HG02588 (cell line): ENCODE data around the gene ABCA5.

Experiments
- ATAC-seq: cut with Tn5 transposase; IDR thresholded peaks from one replicate; pipeline ENCODE4 v1.9.1; 2021; ENCODE audit warnings: mild to moderate bottlenecking, moderate library complexity; ENCODE audit not compliant: unreplicated experiment

Gene ABCA5

DNA sequence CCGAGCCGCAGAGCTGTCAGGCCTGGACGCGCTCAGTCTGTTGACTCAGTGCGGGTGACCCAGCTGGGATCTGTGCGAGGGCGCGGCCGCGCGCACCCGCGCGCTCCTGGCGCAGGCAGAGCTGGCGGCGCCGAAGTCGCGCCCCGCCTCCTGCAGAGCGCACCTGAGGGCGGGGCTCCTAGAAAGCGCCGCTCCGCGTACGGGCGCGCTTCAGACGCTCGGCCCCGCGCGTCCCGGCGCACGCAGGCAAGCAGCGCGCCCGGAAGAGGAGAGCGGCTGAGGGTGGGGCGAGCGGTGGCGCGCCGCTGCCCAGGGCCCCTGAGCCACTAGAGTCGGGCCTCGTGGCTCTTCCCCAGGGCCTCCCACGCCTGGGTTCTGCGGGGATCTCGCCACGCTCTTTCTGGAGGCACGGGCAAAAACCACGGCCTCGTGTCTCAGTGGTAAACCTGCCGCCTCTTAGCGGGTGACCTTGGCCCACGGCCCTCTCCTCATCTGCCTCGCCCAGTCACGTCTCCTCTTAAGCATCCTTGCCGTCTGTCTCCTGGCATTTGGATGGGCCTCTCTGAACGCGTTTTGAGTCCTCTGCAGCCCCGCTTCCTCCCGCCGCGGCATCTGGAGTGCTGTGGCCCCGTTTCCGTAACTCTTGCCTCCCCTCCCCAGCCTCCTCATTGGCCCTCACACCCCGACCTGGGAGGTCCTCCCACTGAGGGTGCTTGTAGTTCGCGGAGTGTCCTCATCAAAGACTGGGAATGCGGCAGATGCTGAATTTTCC lies at the start of gene ABCA5:
ABCA5 (minus strand) TSS at position 74 of the 772 bp plus-strand sequence. CDS start 12,718 bp downstream, outside the sequence.
- peak; percentile 96 for ATAC-seq

GRCh38 chr17:69375229-69375628 lies 48.3 kb upstream of the ABCA5 start:
- no peak for ATAC-seq

GRCh38 chr17:69373069-69373468 lies 46.1 kb upstream of the ABCA5 start:
- no peak for ATAC-seq

DNA sequence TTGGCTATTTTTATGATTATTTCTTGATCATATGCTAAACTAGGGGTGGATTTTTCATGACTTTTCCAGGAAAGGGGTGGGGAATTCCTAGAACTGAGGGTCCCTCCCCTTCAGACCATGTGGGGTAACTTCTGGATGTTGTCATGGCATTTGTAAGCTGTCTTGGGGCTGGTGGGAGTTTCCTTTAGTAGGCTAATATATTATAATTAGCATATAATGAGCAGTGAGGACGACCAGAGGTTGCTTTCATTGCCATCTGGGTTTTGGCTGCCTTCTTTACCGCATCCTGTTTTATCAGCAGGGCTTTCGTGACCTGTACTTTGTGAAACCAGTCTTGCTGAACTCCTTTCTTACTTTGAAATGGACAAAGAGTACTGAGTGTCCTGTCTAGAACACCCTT lies 40.4 kb upstream of the ABCA5 start:
- ATAC-seq: no peak

DNA sequence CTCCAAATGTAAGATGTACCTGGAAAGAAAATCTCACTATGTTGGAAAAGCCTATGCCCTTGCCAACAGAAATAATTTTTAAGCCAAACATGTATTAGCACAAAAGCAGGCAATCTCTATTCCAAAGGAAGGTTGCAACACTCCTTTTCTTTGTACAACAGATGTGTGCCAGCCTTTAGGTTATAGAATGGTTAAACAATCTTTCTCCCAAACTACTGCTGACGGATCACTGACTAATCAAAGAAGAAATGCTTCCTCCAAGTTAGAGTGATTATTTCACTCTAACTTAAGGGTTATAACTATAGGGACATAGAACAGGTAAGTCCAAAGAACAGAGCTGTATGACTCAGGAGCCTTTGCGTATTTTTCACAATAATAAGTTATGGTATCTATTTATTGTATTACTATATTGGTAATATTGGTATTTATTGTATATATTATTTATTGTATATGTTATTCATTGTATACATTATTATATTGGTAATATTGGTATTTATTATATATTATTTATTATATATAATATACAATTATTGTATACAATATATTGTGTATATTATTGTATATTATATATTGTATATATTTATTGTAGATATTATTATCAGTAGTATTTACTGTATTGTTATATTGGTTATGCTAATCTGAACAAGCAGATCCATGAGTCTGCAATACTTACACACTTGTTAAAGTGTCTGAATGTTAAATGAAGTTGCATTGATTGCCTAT lies 36.7 kb upstream of the ABCA5 start:
- ATAC-seq: no peak

DNA sequence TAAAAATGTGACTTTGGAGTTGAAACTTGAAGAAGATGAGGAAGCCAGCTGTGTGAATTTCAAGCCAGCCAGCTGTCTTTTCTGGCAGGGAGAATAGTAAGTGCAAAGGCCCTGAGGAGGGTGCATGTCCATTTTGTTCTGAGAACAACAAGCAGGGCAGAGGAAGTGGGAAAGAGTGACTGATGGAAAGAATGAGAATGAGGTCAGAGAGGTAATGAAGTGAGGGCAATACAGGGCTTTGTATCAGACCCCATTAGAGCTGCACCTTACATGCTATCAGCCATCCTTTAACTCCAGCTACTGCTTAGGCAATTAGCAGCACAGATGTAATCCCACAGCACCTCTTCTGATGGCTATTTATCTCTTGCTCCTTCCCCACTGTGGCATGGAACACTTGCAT lies 34.2 kb upstream of the ABCA5 start:
- ATAC-seq: no peak

- no peak for ATAC-seq
Observed at GRCh38 chr17:69358688-69359596, 32.0 kb upstream of the ABCA5 start.

DNA sequence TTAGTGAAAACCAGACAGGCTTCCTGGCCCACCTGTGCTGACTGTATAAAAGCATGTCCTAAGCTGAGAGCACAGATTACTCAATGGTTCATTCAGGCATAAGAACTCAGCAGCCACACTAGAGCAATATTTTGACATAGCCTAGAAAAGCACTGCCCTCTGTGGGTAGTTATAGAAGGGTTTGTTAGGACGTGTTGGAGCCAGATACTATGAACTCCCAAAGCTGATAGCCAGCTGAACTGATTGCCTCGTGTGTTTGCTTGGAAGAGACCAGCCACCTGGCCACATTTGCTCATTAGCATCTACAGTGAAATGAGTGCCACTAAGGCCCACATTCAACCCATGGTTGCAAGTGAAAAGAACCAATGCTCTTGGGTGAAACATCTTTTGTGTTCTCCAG lies 30.8 kb upstream of the ABCA5 start:
- ATAC-seq: no peak

DNA sequence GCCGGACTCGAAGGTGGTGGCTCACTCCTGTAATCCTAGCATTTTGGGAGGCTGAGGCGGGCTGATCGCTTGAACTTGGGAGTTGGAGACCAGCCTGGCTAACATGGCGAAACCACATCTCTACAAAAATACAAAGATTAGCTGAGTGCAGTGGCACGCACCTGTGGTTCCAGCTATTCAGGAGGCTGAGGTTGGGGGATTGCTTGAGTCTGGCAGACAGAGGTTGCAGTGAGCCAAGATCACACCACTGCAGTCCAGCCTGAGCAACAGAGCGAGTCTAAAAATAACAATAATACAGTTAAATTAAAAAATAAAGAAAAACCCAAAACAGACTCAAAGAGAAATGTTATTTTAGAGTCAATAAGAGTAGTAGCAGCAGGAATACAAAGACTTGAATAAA lies 29.7 kb upstream of the ABCA5 start:
- no peak for ATAC-seq

- ATAC-seq: no peak
Observed at GRCh38 chr17:69350911-69351310, 24.0 kb upstream of the ABCA5 start.

GRCh38 chr17:69348429-69348828 lies 21.5 kb upstream of the ABCA5 start:
- no peak for ATAC-seq

DNA sequence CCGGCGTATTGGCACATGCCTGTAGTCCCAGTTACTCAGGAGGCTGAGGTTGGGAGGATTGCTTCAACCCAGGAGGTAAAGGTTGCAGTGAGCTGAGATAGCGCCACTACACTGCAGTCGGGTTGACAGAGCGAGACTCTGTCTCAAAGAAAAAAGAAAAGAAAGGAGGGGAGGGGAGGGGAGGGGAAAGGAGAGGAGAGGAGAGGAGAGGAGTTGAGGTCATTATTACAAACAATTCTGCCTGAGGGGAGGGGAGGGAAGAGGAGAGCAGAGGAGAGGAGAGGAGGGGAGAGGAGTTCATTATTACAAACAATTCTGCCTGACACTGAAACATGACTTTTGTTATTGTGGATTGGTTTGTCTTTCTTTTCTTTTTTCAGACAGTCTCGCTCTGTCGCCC lies 19.8 kb upstream of the ABCA5 start:
- ATAC-seq: no peak

DNA sequence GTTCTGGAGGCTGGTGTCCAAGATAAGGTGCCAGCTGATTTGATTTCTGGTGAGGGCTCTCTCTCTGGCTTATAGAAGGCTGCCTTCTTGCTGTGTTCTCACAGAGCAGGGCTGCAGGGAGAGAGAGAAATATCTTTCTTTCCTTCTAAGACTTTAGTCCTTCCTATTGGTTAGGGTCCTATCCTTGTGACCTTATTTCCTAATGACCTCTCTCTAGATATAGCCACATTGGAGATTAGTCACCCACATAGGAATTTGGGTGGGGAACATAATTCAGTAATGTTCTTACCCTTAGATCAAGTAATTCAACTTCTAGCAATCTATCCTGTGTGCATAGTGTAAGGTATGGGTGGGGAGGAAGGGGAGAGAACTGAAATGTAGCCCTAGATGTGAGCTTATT lies 18.0 kb upstream of the ABCA5 start:
- no peak for ATAC-seq

- ATAC-seq: no peak
Observed at GRCh38 chr17:69342896-69343644, 16.1 kb upstream of the ABCA5 start.

DNA sequence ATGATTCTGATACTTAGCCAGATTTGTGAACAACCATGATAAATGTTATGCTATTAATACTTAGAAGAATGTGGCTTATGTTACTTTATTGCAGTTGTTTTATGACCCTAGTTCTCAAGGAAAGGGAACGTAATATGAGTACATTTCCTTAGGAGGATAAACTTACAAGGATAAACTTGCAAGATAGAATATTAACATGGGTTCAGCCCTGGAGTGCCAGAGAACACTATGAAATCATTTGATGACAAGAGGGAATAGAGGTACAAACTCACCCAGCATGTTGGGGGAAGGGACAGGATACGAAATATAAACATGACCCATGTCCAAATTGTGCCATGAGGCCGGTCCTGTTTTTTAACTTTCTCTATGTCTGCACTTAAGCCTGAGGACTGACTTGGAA lies 13.0 kb upstream of the ABCA5 start:
- no peak for ATAC-seq

DNA sequence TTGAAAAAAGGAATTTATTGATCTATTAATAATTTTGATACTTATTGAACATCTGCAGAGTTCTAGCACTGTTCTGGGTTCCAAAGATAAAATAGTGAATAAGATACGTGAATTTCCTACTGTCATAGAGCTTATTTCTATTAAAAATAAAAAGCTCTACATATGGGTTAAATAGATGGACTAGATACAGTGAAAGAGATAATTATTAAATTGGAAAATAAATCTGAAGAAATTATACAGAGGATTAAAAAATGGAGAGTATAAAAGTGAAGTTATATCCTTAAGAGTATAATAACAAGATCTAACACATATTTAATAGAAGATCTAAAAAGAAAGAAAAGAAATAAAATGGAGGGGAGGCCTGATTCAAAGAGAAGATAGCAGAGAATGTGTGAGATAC lies 10.1 kb upstream of the ABCA5 start:
- ATAC-seq: no peak

DNA sequence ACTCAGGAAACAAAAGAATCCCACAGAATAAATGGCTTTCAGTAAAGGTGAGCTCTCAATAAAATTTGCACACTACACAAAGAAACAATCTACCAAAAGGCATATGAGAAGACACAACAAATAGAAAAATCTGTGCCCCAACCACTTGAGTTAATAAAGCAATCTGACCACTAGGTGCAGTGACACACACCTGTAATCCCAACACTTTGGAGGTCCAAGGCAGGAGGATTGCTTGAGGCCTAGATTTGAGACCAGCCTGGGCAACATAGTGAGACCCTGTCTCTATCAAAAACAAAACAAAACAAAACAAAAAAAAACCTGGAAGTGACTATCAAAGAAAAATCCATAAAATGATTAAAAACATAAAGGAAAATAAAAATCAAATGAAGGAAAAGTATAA lies 9.6 kb upstream of the ABCA5 start:
- ATAC-seq: no peak

DNA sequence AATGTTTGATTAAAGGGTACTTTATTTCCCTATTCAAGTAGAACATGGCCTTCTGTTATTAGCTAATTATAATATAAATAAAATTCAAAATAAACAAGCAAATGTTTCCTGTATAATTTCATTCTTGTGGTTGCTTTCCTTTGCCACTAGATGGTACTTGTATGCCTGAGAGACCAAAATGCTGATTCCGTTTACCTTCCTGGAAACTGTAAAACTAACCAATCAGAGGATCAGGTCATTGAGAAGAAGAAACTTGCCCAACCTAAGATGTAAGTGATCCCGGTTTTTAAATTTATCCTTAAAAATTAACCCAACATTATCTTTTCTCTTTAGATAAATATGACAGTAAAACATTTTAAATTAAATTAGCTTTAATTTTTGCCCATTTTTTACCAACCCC lies 8.1 kb upstream of the ABCA5 start:
- ATAC-seq: no peak

DNA sequence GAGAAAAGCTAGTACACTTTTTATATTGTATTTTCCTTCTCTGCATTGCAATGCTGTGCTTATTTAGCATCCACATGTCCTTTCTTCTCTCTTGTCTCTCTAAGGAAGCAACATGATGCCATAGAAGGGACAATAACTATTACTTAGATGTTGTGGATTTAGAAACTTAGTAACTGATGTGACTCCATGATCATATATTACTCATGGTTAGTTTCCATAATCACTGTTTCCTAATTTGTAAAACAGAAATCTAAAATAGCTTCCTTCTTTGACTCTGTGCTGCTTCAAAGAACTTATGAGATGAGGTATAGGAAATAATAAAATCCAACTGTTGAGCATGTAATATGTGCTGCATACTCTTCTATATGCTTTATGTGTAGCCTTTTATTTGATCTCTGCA lies 6.6 kb upstream of the ABCA5 start:
- no peak for ATAC-seq

GRCh38 chr17:69331756-69332155 lies 4.8 kb upstream of the ABCA5 start:
- ATAC-seq: no peak
